Ishikawa (cell line): ENCODE data around the gene AQR.

Experiments used
- CEBPB ChIP-seq: IDR thresholded peaks from 2 replicates; pipeline ENCODE4 v1.6.1; 2012
- FOXM1 ChIP-seq: IDR thresholded peaks from 2 replicates; pipeline ENCODE4 v1.6.1; 2012; ENCODE audit warnings: low read depth, borderline replicate concordance
- MAX ChIP-seq: IDR thresholded peaks from 2 replicates; pipeline ENCODE4 v1.6.1; 2012
- TEAD4 ChIP-seq: IDR thresholded peaks from 2 replicates; pipeline ENCODE4 v1.6.1; 2012
- USF1 ChIP-seq: IDR thresholded peaks from 2 replicates; pipeline ENCODE4 v1.6.1; 2012
- ZBTB7A ChIP-seq: IDR thresholded peaks from 2 replicates; pipeline ENCODE4 v1.6.1; 2012; ENCODE audit warnings: low read depth

- no peak for TF ChIP-seq FOXM1
- TF ChIP-seq TEAD4, result no peak
- no peak for TF ChIP-seq ZBTB7A
- no peak for TF ChIP-seq USF1
- TF ChIP-seq CEBPB, result no peak
- TF ChIP-seq MAX, result no peak
Observed at GRCh38 chr15:34905047-34905446, 64.5 kb downstream of the AQR start.
